GM12878 (cell line): ENCODE data around the gene PLXND1. TPM values are rescaled to one million over a fixed set of nuclear protein-coding genes. Genes with fewer than 3 reads are reported as not detected.

ENCODE experiments used
- ATAC-seq: fragments of 200-7000 bp; cut with Tn5 transposase; 3 replicates; pipeline ENCODE4 v1.9.1; 2020; ENCODE audit warnings: mild to moderate bottlenecking, moderate library complexity
- BruUV-seq: library from RNA; stranded (reverse); fragments of 400-500 nt; replicated peaks from 2 replicates; lab custom pipeline; 2021; lab: Mats Ljungman, UMichigan
- CTCF ChIA-PET: fragments of 300-600 bp; sonication (Branson Sonifier 250); formaldehyde crosslinking; extraction: SDS; loops from one replicate; lab custom pipeline; 2021; ENCODE audit warnings: inconsistent platforms; lab: Yijun Ruan, JAX
- POLR2A ChIA-PET: fragments of 350-600 bp; formaldehyde crosslinking; extraction: SDS; loops from one replicate; lab custom pipeline; 2021; ENCODE audit warnings: inconsistent platforms; lab: Charles Lee
- RAD21 ChIA-PET: fragments of 300-600 bp; sonication (Branson Sonifier 250); formaldehyde crosslinking; loops from one replicate; lab custom pipeline; 2023; ENCODE audit warnings: antibody characterized with exemption; ENCODE audit not compliant: unreplicated experiment; lab: Charles Lee
- SMC1A ChIA-PET: fragments of 300-600 bp; sonication (Branson Sonifier 250); formaldehyde crosslinking; loops from one replicate; lab custom pipeline; 2023; ENCODE audit not compliant: unreplicated experiment, uncharacterized antibody; lab: Charles Lee
- DNase-seq: peaks from one replicate; pipeline ENCODE4 v3.0.0-alpha.2; 2011; ENCODE audit warnings: low read depth, low spot score
- FAIRE-seq: peaks from 3 replicates; lab custom pipeline; 2011; peaks lifted over from hg19 to GRCh38; lab: Jason Lieb, UNC
- H2AFZ ChIP-seq: 2 replicates; pipeline ENCODE4 v1.6.0; 2011; ENCODE audit warnings: low read depth, low read length, control low read depth; ENCODE audit not compliant: control insufficient read depth
- H3K27ac ChIP-seq: 2 replicates; pipeline ENCODE4 v1.5.1; 2011; ENCODE audit warnings: control low read depth; ENCODE audit not compliant: control insufficient read depth, insufficient read depth
- H3K27me3 ChIP-seq, 2 experiments: replicated peaks in 1 of 2; 2 replicates each; pipeline versions ENCODE4 v1.6.0 to v1.6.1; 2011; ENCODE audit warnings: low read length in 1 of 2; ENCODE audit not compliant: control insufficient read depth in 2 of 2, insufficient read depth in 2 of 2
- H3K36me3 ChIP-seq, 2 experiments: 2 replicates each; pipeline ENCODE4 v1.5.1; 2011; ENCODE audit warnings: low read length in 1 of 2; ENCODE audit not compliant: control insufficient read depth in 2 of 2, insufficient read depth in 2 of 2
- H3K4me1 ChIP-seq: 2 replicates; pipeline ENCODE4 v1.6.1; 2011; ENCODE audit warnings: mild to moderate bottlenecking, low read length, moderate library complexity, mixed read lengths; ENCODE audit not compliant: control insufficient read depth, insufficient read depth
- H3K4me2 ChIP-seq: 2 replicates; pipeline ENCODE4 v1.6.0; 2011; ENCODE audit warnings: control low read depth; ENCODE audit not compliant: control insufficient read depth, insufficient read depth
- H3K4me3 ChIP-seq: fragments of 200-600 bp; sonication (generic); 2 replicates; pipeline ENCODE4 v1.5.1; 2016
- H3K79me2 ChIP-seq: 2 replicates; pipeline ENCODE4 v1.6.0; 2011; ENCODE audit warnings: low read length; ENCODE audit not compliant: control insufficient read depth, insufficient read depth
- H3K9ac ChIP-seq: 2 replicates; pipeline ENCODE4 v1.8.0; 2011; ENCODE audit warnings: low read length, control low read depth, mixed read lengths; ENCODE audit not compliant: control insufficient read depth, insufficient read depth
- H3K9me3 ChIP-seq: replicated peaks from 3 replicates; pipeline ENCODE4 v1.5.1; 2011; ENCODE audit warnings: mild to moderate bottlenecking, low read length; ENCODE audit not compliant: control insufficient read depth, insufficient read depth
- H4K20me1 ChIP-seq: 2 replicates; pipeline ENCODE4 v1.6.0; 2011; ENCODE audit not compliant: control insufficient read depth, insufficient read depth
- CREM ChIP-seq: IDR thresholded peaks from 2 replicates; pipeline ENCODE4 v1.6.1; 2014; ENCODE audit warnings: antibody characterized with exemption, low read depth
- EGR1 ChIP-seq, 2 experiments: IDR thresholded peaks; 1 replicate in 1 of 2; 2 replicates in 1 of 2; pipeline ENCODE4 v1.6.1; 2011 to 2012; ENCODE audit warnings: low read depth in 2 of 2, low read length in 2 of 2, borderline replicate concordance in 1 of 2, mild to moderate bottlenecking in 1 of 2, moderate library complexity in 1 of 2
- HCFC1 ChIP-seq: fragments of 150-350 bp; IDR thresholded peaks from 2 replicates; pipeline ENCODE4 v1.6.1; 2014; ENCODE audit warnings: low read length
- HDAC2 ChIP-seq: fragments of 200-600 bp; sonication (generic); IDR thresholded peaks from 2 replicates; pipeline ENCODE4 v1.6.1; 2017
- NBN ChIP-seq: fragments of 450-650 bp; IDR thresholded peaks from 2 replicates; pipeline ENCODE4 v1.6.1; 2016
- NR2F1 ChIP-seq: fragments of 450-650 bp; conservative IDR thresholded peaks from 2 replicates; pipeline ENCODE4 v1.6.1; 2017; ENCODE audit warnings: mild to moderate bottlenecking
- SMARCA5 ChIP-seq: fragments of 450-650 bp; IDR thresholded peaks from 2 replicates; pipeline ENCODE4 v1.6.1; 2017; ENCODE audit warnings: mild to moderate bottlenecking
- SUZ12 ChIP-seq: fragments of 200-600 bp; sonication (generic); IDR thresholded peaks from one replicate; pipeline ENCODE4 v1.6.1; 2018; ENCODE audit warnings: antibody characterized with exemption, mild to moderate bottlenecking; ENCODE audit not compliant: unreplicated experiment
- ZNF24 ChIP-seq: fragments of 450-650 bp; IDR thresholded peaks from 2 replicates; pipeline ENCODE4 v1.6.1; 2017; ENCODE audit warnings: antibody characterized with exemption, mild to moderate bottlenecking
- WGBS: methylation state at CpG from one replicate; pipeline ENCODE4 v1.1.6; 2016; ENCODE audit warnings: low lambda C conversion rate; ENCODE audit not compliant: insufficient replicate concordance, insufficient coverage; ENCODE audit errors: missing lambda C conversion rate; 5-methylcytosine and 5-hydroxymethylcytosine counted together
- in situ Hi-C: fragments of 300-500 bp; cut with MboI; formaldehyde crosslinking; loops from 9 replicates; pipeline ENCODE4 v1.14.3; 2018; ENCODE audit warnings: mixed read lengths
- intact Hi-C: fragments of 100-400 bp; cut with micrococcal nuclease; formaldehyde crosslinking; loops from one replicate; pipeline ENCODE4 v1.14.2; 2022; ENCODE audit not compliant: unreplicated experiment
- polyA plus RNA-seq, 11 experiments: library from polyadenylated mRNA; depleted of rRNA in 4 of 11; unstranded in 6 of 11; stranded (reverse) in 5 of 11; fragments of >200 nt; fragmentation: Nextera tagmentation in 4 of 11; fragmentation: Illumina TruSeq in 1 of 11; extraction: Ambion mirVana in 4 of 11; extraction: Trizol in 1 of 11; gene quantifications; 1 replicate in 1 of 11; 2 replicates in 10 of 11; pipeline versions ENCODE4 v1.2.1 to v1.2.3, GENCODE V29; 2011 to 2016; ENCODE audit warnings: inconsistent platforms in 2 of 11, missing spikeins in 2 of 11, low read depth in 1 of 11
- total RNA-seq, 4 experiments: library from RNA; depleted of rRNA in 3 of 4; stranded (reverse); fragments of >200 nt in 3 of 4; fragmentation: Illumina TruSeq in 1 of 4; extraction: Trizol in 1 of 4; gene quantifications; 2 replicates each; pipeline versions ENCODE4 v1.2.1 to v1.2.3, GENCODE V29; 2013 to 2021

PLXND1 gene
- total and polyA plus RNA-seq, 10 of the 15 experiments (the other 5 are each of a cell fraction or from before 2014, with no cell fraction given) = 0.01 to 2.3 (median 0.72) TPM; not detected in 7

DNA sequence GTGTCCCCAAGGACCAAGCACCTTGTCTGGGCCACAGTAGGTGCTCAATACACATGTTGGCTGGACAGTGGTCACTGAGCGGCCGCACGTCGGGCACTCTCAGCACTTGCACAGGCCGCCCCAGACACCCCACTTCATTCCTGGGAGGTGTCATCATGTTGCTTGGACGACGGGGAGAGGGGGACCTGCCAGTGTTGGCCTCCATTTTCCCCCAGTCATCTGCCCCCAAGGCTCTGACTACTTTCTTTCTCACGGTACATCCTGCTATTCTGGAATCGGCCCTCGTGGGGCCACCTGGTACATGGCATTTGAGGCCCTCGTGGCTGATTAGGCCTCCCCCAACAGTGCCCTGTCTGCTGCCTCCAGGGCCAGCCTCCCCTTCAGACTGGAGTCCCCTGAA, 79.2 kb downstream of the PLXND1 start:
- TF ChIP-seq NR2F1 (no peak), SMARCA5 (no peak), ZNF24 (no peak), EGR1 (IDR thresholded peaks at IDR 0.05; ENCODE audit: borderline replicate concordance in 1 of 2, low read depth in 2 of 2, low read length in 2 of 2) (no peak), HDAC2 (no peak), HCFC1 (no peak), CREM (no peak), NBN (no peak), SUZ12 (no peak)
- CTCF ChIA-PET = no interaction called here
- POLR2A ChIA-PET = interaction anchor here (0.7 kb wide), 1 partner anchor 93 kb away, joined by 3 read pairs; no protein-coding TSS in a partner anchor
- Histone ChIP-seq H3K4me1 (peaks cover 12% of the 10 kb centered on the region), H3K4me3 (no peak overlapping the region), H3K27me3 (no peaks in the 10 kb centered on the region), H3K9me3 (no peaks in the 10 kb centered on the region), H3K79me2 (no peaks in the 10 kb centered on the region), H3K4me2 (no peak overlapping the region), H3K9ac (no peak overlapping the region), H4K20me1 (no peaks in the 10 kb centered on the region), H3K36me3 (no peaks in the 10 kb centered on the region), H3K27ac (no peak overlapping the region), H2AFZ (no peak overlapping the region)
- BruUV-seq = no TSS peak
- SMC1A ChIA-PET = interaction anchor here (1.0 kb wide), 1 partner anchor 10 kb away, joined by 3 read pairs; no protein-coding TSS in a partner anchor
- FAIRE-seq (no peak), ATAC-seq (no peak), DNase-seq (no peak)
- in situ Hi-C loops (no loop called here), intact Hi-C loops (no loop called here)
- 83% methylated on average over 11 of the region's 11 CpGs for WGBS
- RAD21 ChIA-PET = no interaction called here
